Measurements from ENCODE around the gene LIN28B.

- TF ChIP-seq CTCF (conservative IDR thresholded peaks at IDR 0.05; ENCODE audit: low read depth, low read length) (no peak), EZH2 (IDR thresholded peaks at IDR 0.05; ENCODE audit: borderline replicate concordance, low read depth, low read length, poor library complexity, severe bottlenecking) (no peak)
Measured at GRCh38 chr6:105069821-105070445, 113.0 kb downstream of the LIN28B start.
